HG02852 (cell line): ENCODE results near the gene SMIM27.
"Not testable (repeated sequence)": the region's sequence is repeated elsewhere in the genome, so short reads cannot be mapped to it uniquely, and the experiment has no call there.

ENCODE experiments used
- ATAC-seq: cut with Tn5 transposase; IDR thresholded peaks from one replicate; pipeline ENCODE4 v1.9.1; 2021; ENCODE audit warnings: mild to moderate bottlenecking, moderate library complexity; ENCODE audit not compliant: unreplicated experiment

The SMIM27 gene

DNA sequence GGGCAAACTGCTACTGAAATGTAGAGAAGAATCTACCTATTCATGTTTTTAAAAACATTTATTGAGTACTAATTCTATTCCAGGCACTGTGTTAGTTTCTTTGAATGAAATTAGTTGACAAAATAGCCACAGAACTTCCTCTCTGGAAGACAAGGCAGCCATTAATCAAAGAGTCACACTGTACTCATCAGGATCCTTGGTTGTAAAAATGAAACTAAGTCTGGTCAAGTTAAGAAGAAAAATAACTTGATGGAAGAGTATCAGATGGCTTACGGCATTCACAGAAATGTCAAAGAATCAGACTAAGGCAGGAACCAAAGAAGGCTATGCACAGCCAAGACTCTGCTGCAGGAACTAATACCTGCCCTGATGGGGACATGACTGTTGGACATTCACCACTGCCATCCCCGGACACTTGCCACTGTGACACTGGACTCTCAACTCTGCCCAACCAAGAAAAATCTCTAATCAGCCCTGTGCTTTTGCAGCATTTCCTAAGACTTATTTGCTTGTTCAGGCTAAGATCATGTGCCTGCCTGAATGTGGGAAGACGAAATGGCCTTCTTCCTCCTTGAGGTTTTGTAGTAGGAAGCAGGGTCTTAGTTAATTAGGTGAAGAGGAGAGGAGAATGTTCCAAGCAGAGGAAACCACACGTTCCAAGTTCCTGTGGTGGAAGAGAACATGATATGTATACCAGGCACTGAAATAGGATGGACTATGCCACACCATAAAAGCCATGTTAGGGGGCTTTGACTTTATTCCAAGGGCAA is 44.2 kb downstream of the SMIM27 start:
- ATAC-seq = no peak

DNA sequence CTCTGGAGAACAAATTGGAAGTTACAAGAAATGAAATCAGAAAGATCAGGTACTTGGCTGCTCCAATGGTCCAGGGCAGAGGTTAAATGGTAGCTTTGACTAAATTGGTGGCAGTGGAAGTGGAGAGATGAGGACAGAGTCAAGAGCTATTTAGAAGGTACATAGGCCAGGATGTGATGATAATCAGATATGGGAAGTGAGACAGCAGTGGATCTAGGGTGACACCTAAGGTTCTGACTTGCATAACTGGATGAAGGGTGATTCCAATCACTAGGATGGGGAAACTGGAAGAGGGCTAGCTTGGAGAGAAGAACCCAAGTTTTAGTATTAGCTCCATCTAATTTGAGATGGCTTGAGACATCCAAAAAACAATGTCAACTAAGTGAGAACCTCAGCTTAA is 44.8 kb downstream of the SMIM27 start:
- ATAC-seq = no peak

DNA sequence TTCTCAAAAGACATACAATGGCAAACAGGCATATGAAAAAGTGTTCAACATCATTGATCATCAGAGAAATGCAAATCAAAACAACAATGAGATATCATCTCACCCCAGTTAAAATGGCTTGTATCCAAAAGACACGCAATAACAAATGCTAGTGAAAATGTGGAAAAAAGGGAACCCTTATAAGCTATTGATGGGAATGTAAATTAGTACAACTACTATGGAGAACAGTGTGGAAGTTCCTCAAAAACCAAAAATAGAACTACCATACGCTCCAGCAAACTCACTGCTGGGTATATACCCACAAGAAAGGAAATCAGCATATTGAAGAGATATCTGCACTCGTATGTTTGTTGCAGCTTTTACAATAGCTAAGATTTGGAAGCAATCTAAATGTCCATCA is 46.9 kb downstream of the SMIM27 start:
- not testable (repeated sequence) for ATAC-seq
